ENCODE measurements around the gene GUCA1C.

DNA sequence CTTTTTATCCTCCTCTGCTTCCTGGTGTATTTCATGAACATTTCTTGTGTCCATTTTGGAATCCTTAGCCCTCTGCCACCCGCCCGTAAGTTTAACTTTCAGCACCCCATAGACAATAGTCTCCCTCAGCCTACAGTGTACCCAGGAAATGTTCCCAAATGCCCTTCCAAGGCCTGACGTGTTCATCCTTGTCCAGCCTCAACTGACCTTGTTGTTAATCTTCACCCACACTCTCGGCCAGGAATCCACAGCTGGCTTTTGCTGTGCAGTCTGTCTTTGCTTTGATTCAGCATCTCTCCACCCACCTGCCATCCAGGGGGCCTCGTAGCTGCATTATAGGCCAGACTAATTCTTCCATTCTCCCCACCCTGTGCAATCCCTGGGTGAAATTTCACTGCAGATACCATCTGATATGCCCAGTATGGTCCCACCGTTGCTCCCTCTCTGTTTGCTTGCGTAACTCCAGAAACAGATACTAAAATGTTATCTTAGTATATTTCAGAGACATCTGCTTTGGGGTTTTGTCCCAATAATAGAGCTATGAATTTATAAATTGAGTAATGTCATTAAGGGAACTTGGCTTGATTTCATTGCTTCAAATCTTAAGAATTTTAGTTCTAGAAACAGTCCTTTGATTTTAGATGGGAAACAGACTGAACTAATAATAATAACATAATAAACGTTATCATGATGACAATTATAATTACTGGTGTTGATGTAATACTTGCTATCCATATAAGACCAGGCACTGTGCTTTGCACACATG lies 16.6 kb downstream of the GUCA1C start:
- TF ChIP-seq EZH2 (IDR thresholded peaks at IDR 0.05; ENCODE audit: low read length) = no peak
- TF ChIP-seq, protein P1, sequence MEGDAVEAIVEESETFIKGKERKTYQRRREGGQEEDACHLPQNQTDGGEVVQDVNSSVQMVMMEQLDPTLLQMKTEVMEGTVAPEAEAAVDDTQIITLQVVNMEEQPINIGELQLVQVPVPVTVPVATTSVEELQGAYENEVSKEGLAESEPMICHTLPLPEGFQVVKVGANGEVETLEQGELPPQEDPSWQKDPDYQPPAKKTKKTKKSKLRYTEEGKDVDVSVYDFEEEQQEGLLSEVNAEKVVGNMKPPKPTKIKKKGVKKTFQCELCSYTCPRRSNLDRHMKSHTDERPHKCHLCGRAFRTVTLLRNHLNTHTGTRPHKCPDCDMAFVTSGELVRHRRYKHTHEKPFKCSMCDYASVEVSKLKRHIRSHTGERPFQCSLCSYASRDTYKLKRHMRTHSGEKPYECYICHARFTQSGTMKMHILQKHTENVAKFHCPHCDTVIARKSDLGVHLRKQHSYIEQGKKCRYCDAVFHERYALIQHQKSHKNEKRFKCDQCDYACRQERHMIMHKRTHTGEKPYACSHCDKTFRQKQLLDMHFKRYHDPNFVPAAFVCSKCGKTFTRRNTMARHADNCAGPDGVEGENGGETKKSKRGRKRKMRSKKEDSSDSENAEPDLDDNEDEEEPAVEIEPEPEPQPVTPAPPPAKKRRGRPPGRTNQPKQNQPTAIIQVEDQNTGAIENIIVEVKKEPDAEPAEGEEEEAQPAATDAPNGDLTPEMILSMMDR (optimal IDR thresholded peaks at IDR 0.05 in 1 of 3, IDR thresholded peaks at IDR 0.05 in 1 of 3, conservative IDR thresholded peaks at IDR 0.05 in 1 of 3; ENCODE audit: extremely low read depth in 1 of 3, insufficient read depth in 2 of 3, low read length in 3 of 3) = no peak
